NCI-H187 (cell line): ENCODE results near the gene PTPRCAP.
"Not testable (repeated sequence)": the region's sequence is repeated elsewhere in the genome, so short reads cannot be mapped to it uniquely, and the experiment has no call there.

ENCODE experiments used
- DNase-seq, 2 experiments: peaks; one replicate each; lab custom pipeline; 2025; lab: John Stamatoyannopoulos, UW

Gene PTPRCAP

DNA sequence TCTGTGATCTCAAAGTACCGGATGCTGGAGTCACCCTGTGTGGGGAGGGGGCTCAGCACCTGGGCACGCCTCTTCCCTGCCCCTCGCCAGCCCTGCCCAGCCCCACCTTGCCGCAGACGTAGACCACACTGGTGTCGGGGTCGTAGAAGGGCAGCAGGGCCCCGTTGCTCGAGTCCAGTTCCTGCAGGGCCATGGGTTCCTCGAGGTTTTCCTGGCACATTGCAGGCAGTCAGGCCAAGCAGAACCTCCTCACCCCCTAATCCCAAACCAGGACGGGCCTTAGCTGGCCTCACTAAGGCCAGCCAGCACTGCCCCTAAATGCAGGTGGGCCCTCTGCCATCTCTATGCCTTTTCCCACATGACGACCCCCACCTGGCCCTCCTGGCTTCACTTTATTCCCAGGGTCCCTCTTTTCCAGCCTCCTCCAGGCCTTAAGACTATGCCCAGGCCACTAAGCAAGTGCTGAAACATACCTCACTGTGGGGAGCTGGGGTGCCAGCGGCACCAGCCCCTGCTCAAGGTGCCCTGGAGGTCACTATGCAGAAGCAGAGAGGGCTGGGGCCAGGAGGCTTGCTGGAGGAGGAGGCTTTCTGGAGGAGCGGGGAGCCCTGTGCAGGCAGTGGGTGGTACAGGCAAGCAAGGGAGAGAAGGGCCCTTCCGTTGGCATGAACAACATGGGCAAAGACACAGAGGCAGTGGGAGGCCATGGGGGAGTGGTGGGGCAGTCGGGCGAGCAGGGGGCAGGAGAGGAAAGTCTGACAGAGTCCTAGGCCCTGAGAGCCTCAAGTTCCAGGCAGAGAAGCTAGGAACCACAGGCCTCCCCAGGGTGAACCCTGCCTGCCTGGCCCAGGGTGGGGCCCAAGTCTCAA, 3.0 kb upstream of the PTPRCAP start:
- DNase-seq, result no peak

GRCh38 chr11:67439321-67440228, 2.1 kb upstream of the PTPRCAP start:
- DNase-seq, result no peak

DNA sequence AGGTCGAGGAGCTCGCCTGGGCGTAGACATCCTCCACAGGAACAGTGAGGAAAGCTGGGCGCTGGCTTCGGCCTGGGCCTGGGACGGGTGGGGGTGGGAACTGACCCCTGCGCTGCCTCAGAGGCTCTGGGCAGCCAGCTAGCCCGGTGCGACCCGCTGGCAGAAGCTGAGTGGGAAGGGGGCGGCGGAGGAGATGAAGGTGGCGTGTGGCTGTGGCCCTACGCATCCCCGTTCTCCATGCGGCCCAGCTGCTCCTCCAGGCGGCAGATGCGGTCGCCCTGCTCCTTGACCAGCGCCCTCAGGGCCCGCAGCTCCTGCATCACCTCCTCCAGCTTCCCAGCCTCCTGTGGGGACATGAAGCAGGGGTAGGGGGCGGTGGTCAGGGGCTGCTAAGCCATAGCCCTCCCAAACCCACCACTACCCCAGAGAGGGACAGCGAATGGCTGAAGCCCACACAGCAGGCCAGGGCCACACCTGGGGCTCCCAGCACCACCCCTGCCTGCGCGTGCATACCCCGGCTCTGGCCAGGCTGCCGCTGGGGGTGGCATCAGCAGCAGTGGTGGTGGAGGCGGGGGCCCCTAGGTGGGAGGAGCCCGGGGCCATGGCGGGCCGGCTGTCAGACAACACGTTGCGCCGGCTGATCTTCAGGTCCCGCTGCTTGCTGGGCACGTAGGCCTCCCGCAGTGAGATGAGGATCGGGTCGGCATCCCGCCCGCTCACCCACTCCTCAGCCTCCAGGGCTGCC, 848 bp upstream of the PTPRCAP start:
- DNase-seq, result no peak

GRCh38 chr11:67437809-67438157, 301 bp upstream of the PTPRCAP start:
- no peak for DNase-seq

DNA sequence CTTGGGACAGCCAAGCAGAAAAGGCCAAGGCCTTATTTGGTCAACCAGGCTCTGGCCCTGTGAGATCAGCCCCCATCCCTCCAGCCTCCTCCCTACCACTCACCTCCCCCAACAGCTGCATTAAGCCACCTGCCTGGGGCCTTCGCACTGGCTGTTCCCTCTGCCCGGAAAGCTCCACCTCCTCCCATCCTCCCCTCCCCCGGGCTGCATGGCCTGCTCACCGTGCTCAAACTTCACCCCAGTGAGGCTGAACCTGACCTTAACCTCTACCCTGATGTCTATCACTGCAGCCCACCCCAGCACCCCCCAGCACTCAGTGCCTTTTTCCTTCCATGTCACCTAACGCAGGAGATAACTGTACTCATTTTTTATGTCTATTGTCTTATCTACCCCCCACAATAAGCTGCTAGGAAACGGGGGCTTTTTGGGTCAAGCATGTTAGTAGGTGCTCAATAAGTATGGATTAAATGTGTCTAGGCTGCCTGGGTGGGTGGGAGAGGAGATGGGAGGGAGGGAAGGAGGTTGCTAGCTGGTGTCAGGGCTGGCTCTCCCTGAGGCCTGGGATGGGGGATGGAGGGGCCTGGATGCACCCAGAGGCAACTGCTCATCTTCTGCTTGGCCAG, 912 bp downstream of the PTPRCAP start:
- no peak for DNase-seq

DNA sequence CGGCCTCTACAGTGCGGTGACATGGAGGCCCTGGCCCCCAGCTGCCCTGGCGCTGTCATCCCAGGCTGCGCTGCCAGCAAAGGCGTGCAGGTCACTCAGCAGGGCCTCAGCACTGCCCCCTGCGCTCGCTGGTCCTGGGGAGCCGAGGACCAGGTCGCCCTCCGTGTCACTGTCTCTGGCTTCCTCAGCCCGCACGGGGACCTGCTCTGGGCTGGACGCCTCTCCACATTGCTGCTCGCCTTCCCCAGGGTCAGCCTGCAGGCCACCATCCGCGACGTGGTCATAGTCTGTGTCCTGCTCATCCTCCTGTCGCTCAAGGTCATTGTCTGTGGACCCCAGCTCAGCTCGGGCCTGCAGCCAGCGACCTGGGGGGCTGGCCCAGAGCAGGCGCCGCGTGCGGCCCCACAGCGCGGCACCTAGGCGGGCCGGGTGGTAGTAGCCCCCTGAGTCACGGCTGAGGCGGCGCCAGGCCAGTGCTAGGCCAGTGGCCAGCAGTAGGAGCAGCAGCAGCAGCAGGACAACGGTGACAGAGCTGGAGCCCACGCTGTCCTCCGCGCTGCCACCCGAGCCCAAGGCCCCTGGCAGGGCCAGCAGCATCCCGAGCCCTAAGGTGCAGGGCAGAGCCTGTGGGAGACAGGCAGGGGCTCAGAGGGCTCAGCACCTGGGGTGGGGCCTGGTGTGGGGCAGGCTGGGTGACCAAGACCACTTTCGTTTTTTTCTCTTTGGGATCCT, 1.6 kb downstream of the PTPRCAP start:
- no peak for DNase-seq

- no peak for DNase-seq
Measured at GRCh38 chr11:67435031-67435726, 2.3 kb downstream of the PTPRCAP start.

DNA sequence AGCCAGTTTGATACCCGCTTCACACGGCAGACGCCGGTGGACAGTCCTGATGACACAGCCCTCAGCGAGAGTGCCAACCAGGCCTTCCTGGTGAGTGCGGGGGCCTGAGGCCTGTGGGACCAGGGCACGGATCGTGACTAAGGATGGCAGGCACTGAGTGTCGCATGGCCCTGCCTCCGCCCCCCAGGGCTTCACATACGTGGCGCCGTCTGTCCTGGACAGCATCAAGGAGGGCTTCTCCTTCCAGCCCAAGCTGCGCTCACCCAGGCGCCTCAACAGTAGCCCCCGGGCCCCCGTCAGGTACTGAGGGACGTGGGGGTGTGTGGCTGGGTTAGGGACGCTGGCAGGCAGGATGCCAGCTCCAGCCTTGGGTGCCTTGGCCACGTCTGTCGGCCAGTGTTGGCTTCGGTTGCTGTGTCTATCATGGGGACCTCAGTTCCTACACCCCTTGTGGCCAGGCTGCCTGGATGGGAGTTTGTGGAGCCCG, 3.0 kb downstream of the PTPRCAP start:
- DNase-seq, result no peak

- DNase-seq, result no peak
Measured at GRCh38 chr11:67433536-67434394, 3.7 kb downstream of the PTPRCAP start.

- DNase-seq, result no peak
Measured at GRCh38 chr11:67432655-67433349, 4.7 kb downstream of the PTPRCAP start.

- no peak for DNase-seq
Measured at GRCh38 chr11:67431346-67432249, 5.9 kb downstream of the PTPRCAP start.

DNA sequence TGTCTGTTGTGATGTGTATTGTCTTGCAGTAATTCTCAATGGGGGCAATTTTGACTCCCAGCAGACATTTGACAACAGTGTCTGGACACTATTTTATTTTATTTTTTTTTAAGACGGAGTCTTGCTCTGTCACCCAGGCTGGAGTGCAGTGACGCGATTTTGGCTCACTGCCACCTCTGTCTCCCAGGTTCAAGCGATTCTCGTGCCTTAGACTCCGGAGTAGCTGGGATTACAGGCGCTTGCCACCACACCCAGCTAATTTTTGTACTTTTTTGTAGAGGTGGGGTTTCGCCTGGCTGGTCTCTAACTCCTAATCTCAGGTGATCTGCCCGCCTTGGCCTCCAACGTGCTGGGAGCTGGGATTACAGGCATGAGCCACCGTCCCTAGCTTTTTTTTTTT, 7.8 kb downstream of the PTPRCAP start:
- no peak for DNase-seq

- no peak for DNase-seq
Measured at GRCh38 chr11:67429038-67429668, 8.3 kb downstream of the PTPRCAP start.

DNA sequence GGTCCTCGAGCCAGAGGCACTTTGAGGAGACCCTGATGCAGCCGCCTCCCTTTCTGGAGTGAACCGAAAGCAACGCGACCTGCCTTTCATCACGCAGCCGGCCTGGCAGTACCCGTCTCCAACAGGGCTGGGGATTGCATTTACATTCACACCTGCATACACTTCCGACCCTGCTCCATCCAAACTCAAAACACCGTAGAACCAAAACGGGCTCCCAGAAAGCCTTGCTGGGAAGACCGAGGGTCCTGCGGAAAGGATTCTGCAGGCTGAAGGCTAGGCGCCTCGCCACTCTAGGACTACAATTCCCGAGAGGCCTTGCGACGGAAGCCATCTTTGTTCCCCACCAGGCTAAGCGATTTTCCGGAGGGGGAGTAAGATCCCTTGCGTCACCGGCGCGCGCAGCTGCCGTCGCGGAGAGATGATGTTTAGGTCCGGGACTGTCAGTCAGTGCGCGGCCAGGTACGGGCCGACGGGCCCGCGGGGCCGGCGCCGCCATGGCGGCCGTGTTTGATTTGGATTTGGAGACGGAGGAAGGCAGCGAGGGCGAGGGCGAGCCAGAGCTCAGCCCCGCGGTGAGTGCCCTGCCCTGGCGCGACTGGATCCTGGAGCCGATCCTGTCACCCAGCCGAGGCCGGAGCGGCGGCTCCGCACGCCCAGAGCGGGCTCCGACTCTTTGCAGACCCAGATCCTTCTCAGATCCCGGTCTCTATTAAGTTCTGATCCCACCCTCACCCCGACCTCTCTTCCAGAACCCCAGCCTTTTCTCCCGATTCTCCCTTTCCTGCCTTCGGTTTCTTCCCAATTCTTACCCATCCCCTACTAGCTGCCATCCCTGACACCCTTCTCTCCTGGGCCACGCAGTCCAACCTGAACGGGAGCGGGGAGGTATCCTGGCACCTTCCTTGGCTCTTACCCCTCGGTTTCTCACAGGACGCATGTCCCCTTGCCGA, 9.2 kb downstream of the PTPRCAP start, which contains the start of gene RPS6KB2:
TSS of gene RPS6KB2 (plus strand) at position 443 of the 950 bp plus-strand sequence. CDS start at position 495, 52 bp downstream.
- peak; percentile 93 to 97 for DNase-seq

DNA sequence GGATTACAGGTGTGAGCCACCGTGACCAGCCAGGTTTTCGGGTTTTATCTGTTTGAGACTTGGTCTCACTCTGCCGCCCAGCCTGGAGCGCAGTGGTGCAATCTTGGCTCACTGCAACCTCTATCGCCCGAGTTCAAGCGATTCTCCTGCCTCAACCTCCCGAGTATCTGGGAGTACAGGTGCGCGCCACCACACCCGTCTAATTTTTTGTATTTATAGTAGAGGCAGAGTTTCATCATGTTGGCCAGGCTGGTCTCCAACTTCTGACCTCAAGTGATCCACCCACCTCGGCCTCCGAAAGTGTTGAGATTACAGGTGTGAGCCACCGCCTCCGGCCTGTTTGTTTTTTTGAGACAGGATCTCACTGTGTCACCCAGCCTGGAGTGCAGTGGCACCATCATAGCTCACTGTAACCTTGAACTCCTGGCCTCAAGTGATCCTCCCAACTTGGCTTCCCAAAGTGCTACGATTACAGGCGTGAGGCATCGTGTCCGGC, 10.1 kb downstream of the PTPRCAP start:
- not testable (repeated sequence) for DNase-seq
